Measurements from ENCODE around the gene KCNMA1.

The KCNMA1 gene

GRCh38 chr10:77448226-77448625 lies 189.4 kb downstream of the KCNMA1 start:
- no peak for DNase-seq (ENCODE audit: low spot score)

- DNase-seq (ENCODE audit: low spot score) = no peak
Measured at GRCh38 chr10:77446700-77447099, 190.9 kb downstream of the KCNMA1 start.

- no peak for DNase-seq (ENCODE audit: low spot score)
Measured at GRCh38 chr10:77445547-77445946, 192.1 kb downstream of the KCNMA1 start.

GRCh38 chr10:77444041-77444440 lies 193.6 kb downstream of the KCNMA1 start:
- DNase-seq (ENCODE audit: low spot score) = no peak

- DNase-seq (ENCODE audit: low spot score) = no peak
Measured at GRCh38 chr10:77442699-77443189, 194.9 kb downstream of the KCNMA1 start.

- DNase-seq (ENCODE audit: low spot score) = no peak
Measured at GRCh38 chr10:77441353-77442166, 196.0 kb downstream of the KCNMA1 start.

GRCh38 chr10:77436257-77436975 lies 201.2 kb downstream of the KCNMA1 start:
- DNase-seq (ENCODE audit: low spot score) = no peak

GRCh38 chr10:77433546-77433945 lies 204.1 kb downstream of the KCNMA1 start:
- DNase-seq (ENCODE audit: low spot score) = no peak

GRCh38 chr10:77431980-77432797 lies 205.4 kb downstream of the KCNMA1 start:
- no peak for DNase-seq (ENCODE audit: low spot score)

- no peak for DNase-seq (ENCODE audit: low spot score)
Measured at GRCh38 chr10:77431209-77431611, 206.4 kb downstream of the KCNMA1 start.

GRCh38 chr10:77430530-77430929 lies 207.1 kb downstream of the KCNMA1 start:
- no peak for DNase-seq (ENCODE audit: low spot score)

GRCh38 chr10:77428691-77429395 lies 208.8 kb downstream of the KCNMA1 start:
- DNase-seq (ENCODE audit: low spot score) = peak; percentile 75

- no peak for DNase-seq (ENCODE audit: low spot score)
Measured at GRCh38 chr10:77424257-77424656, 213.4 kb downstream of the KCNMA1 start.

- DNase-seq (ENCODE audit: low spot score) = no peak
Measured at GRCh38 chr10:77422491-77423338, 214.9 kb downstream of the KCNMA1 start.

GRCh38 chr10:77421591-77421990 lies 216.0 kb downstream of the KCNMA1 start:
- no peak for DNase-seq (ENCODE audit: low spot score)

- peak; percentile 40 for DNase-seq (ENCODE audit: low spot score)
Measured at GRCh38 chr10:77420947-77421523, 216.6 kb downstream of the KCNMA1 start.

GRCh38 chr10:77419979-77420378 lies 217.6 kb downstream of the KCNMA1 start:
- no peak for DNase-seq (ENCODE audit: low spot score)

GRCh38 chr10:77419056-77419455 lies 218.6 kb downstream of the KCNMA1 start:
- no peak for DNase-seq (ENCODE audit: low spot score)

GRCh38 chr10:77417806-77418640 lies 219.6 kb downstream of the KCNMA1 start:
- DNase-seq (ENCODE audit: low spot score) = peak; percentile 64

Measured in GM03348 (cell line).